HG02885 (cell line): Measurements from ENCODE around the gene FEM1C.
"Not testable (repeated sequence)": the region's sequence is repeated elsewhere in the genome, so short reads cannot be mapped to it uniquely, and the experiment has no call there.

Experiments
- ATAC-seq: cut with Tn5 transposase; IDR thresholded peaks from one replicate; pipeline ENCODE4 v1.9.1; 2021; ENCODE audit warnings: mild to moderate bottlenecking; ENCODE audit not compliant: unreplicated experiment, poor library complexity

Gene FEM1C

DNA sequence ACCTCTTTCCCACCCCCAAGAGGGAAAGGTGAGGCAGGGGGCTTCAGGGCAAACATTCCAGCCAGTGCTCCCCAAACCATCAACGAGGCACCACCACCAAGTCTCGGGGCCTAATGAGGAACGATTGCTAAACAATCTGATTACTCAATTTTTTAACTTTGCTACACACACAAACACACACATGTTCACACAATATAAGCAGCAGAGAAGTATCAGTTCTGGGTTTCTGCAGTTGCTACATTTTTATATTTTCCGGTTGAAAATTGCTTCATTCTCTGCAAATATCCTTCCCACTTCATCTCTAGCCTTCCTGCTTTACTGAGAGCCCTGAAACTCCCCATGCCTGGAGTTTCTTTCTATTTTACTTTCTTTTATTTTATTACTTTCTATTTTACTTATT, 60.2 kb downstream of the FEM1C start:
- ATAC-seq: no peak

DNA sequence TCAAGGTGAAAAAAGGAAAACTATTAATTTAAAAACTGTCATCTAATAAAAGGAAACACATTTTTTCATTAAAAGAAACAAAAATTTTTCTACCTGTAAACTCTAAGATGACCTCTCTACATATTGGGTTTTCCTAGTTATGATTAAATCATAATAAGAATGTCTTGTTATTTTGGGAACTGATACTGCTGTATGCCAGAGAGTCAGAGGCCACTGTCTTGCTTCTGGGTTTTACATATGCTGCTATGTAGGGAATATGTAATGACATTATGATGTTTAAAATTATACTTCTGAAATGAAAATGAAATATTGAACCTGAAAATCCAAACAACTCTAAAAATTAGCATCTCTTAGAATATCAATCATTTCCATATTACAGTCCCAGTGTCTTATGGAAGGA, 63.7 kb downstream of the FEM1C start:
- ATAC-seq: no peak

DNA sequence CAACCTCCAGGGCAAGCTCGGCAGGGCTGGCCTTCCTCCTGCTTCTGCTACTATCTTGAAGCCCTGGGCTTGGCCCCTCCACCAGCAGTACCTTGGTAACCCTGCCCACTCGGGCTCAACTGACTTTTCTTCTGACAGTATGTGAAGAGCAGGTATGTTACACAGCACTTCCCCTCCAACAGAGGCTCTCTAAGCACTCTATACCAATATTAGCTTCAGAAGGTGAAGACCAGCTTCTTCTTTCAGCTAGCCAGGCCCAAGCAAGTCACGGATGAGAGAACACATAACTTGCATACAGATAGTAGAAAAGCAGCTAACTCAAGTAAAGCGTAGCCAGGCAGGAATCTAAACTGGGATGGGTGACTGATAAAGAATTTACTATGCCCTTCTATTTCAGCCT, 64.3 kb downstream of the FEM1C start:
- ATAC-seq: peak; percentile 61

DNA sequence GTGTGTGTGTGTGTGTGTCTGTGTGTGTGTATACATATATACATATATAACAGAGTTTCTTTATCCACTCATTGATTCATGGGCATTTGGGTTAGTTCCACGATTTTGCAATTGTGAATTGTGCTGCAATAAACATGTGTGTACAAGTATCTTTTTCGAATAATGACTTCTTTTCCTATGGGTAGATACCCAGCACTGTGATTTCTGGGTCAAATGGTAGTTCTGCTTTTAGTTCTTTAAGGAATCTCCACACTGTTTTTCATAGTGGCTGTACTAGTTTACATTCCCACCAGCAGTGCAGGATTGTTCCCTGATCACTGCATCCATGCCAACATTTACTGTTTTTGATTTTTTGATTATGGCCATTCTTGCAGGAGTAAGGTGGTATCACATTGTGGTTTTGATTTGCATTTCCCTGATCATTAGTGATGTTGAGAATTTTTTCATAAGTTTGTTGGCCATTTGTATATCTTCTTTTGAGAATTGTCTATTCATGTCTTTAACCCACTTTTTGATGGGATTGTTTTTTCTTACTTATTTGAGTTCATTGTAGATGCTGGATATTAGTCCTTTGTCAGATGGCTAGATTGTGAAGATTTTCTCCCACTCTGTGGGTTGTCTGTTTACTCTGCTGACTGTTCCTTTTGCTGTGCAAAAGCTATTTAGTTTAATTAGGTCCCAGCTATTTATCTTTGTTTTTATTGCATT, 65.3 kb downstream of the FEM1C start:
- ATAC-seq: not testable (repeated sequence)

DNA sequence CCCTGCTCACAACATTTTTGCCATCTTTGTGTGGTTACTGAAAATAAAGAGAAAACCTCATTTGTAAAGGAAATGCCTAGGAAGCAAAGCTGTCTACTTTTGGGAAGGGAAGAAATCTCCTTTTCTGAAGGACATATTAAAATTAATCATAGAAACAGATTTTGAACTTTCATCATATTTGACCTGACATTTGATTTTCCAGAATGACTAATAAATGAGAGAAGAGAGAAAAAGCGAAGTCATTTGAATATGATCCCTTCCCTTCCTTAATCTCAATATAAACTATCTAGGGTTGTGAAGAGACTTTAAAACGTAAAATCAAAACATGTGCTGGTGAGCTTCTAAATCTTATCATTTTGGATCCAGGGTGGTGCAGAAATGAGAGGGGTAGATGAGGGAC, 66.3 kb downstream of the FEM1C start:
- no peak for ATAC-seq

DNA sequence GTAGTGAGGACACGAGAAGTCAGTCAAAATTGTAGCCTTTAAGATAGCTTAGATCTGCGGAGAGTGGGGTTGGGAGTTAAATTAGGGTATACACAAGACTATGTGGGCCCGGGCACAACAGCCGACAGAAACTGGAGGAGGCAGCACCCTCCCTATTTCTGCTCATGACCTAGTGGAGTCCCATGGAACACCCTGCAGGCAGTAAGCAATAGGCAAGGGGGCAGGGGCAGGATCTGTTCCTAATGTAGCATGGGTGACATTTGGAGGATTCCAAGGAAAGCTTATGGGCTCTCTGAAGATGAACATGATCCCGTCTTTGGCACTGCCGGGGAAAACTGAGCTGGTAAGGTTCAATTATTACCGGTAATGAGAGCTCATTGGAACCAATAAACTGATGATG, 67.0 kb downstream of the FEM1C start:
- no peak for ATAC-seq

DNA sequence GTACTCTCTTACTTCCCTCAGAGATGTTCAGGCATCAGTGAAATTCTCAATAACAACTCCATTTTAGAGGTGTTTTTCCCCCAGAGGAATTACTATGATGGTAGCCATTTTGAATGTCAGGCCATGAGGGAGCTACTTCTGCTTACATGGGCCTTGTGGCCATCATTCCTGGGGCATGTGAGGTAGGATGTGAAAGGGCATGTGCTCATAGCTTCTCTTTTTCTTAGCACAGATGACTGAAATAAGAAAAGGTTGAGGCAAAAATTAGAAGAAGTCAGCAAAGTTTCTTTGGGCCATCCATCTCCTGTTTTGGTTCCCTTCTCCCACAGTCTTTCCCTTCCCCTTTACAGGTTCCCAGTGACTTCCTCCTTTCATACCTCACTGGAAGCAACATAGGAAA, 68.8 kb downstream of the FEM1C start:
- no peak for ATAC-seq

DNA sequence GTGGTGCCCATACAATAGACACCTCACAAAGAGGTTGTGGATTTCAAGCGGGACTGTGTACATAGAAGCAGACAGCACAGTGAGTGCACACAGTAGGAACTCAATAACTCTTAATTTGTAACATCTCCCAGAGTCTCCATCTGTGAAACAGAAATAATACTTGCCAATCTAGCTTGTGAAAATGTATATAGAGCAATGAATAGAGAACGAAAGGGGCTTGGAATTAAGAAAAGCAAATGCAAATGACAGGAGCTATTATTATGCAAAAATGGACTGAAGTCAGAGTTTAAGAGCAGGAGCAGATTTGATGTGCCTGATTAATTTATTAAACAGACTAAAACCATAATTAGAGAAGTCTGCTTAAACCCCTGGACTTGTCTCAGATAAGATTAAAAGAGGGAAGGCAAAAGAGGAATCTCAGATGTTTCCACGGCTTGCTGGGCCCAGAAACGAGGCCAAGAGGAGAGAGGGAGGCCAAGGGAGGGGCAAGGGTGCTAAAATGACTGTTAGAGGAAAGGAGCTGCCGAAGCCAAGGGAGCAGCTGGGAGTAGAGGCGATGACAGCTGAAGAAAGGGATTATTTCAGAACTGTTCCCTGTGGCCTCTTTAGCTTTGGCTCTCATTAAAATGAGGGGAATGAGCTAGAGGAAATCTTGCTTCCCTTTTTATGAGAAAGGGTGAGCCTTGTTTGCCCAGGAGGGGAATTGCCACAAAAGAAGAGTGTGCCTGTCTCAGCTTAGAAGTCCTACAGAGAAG, 72.1 kb downstream of the FEM1C start:
- ATAC-seq: no peak

DNA sequence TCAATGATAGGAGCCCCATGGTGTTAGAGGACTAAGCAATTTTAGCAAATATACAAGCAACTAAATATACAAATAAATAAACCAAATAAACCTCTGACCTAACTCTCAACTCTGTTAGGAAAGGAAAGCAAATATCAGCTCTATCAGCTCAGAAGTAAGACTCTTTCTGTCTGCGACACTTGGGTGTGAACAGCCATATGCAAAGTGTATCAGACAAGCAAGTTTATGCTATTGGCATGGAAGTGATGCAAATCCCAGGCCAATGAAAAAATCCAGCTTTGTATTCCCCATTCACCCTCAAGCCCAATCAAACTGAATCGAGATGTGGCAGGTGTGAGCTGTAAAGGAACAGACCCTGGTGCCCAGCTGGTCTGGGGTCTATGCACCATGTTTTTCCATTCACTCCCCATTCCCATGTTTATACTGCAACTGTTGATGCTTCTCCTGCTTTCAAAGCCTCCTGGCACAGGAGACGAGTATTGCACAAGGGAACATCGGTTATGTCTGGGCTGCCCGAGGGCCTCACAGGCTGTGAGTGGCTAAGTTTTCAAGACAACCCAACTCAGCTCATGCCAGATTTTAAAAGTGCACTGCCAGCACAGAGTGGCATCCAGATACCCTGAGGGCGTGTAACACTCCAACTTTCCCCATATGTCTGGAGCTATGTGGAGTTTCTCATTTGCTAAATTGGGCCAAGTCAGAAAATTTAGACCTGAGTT, 73.1 kb downstream of the FEM1C start:
- ATAC-seq: no peak

DNA sequence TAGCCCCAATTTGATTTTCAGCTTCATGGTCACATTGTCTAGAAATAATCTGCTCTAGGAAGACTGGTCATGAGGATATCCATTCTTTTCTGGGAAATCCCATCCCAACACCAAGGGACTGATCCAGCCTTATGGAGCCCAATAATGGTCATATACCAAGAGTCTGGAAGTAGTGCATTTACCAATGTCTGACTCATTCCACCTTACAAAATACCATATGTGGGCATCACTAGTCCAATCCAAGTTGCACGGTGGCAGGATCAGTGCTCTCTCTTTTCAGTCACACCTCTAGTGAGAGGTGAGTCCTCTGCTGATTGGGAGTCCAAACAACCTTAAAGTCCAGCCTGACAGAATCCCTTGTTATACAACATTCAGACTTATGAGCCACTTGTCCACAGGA, 73.7 kb downstream of the FEM1C start:
- no peak for ATAC-seq
